Breast epithelium (tissue), 4 donors: ENCODE data around the gene CRYGA. TPM values are rescaled to one million over a fixed set of nuclear protein-coding genes. Genes with fewer than 3 reads are reported as not detected.

Experiments
- DNase-seq, 2 donors: peaks; one replicate each; pipeline ENCODE4 v3.0.0-alpha.2; 2019; ENCODE audit warnings: low spot score in 2 of 2
- H3K27ac ChIP-seq, 2 donors: fragments of 200-600 bp; sonication (generic) in 1 of 2; one replicate each; pipeline ENCODE4 v1.5.1; 2016 to 2019; ENCODE audit warnings: mild to moderate bottlenecking in 1 of 2
- H3K27me3 ChIP-seq, 2 donors: fragments of 200-600 bp; sonication (generic) in 1 of 2; one replicate each; pipeline versions ENCODE4 v1.5.1 to v1.6.0; 2017 to 2019; ENCODE audit warnings: control low read depth in 1 of 2, mild to moderate bottlenecking in 1 of 2
- H3K36me3 ChIP-seq: fragments of 200-600 bp; one replicate; pipeline ENCODE4 v1.5.1; 2019
- H3K4me1 ChIP-seq, 2 donors: fragments of 200-600 bp; sonication (generic); one replicate each; pipeline ENCODE4 v1.5.1; 2016 to 2019; ENCODE audit warnings: control low read depth in 1 of 2
- H3K4me3 ChIP-seq, 3 donors: fragments of 200-600 bp; sonication (generic); 1 replicate in 2 of 3; 2 replicates in 1 of 3; pipeline ENCODE4 v1.5.1; 2016 to 2019; ENCODE audit warnings: mild to moderate bottlenecking in 3 of 3, moderate library complexity in 2 of 3
- H3K9me3 ChIP-seq, 2 donors: fragments of 200-600 bp; sonication (generic) in 1 of 2; one replicate each; pipeline ENCODE4 v1.5.1; 2016 to 2019; ENCODE audit warnings: control low read depth in 1 of 2
- CTCF ChIP-seq, 3 donors: fragments of 450-650 bp; IDR thresholded peaks; one replicate each; pipeline ENCODE4 v1.5.1; 2016 to 2017; ENCODE audit warnings: antibody characterized with exemption in 3 of 3, mild to moderate bottlenecking in 3 of 3, moderate library complexity in 3 of 3
- POLR2A ChIP-seq: fragments of 450-650 bp; IDR thresholded peaks from one replicate; pipeline ENCODE4 v1.6.1; 2016; ENCODE audit warnings: antibody characterized with exemption, mild to moderate bottlenecking, moderate library complexity
- POLR2AphosphoS5 ChIP-seq, 3 donors: sonication (generic); formaldehyde crosslinking; IDR thresholded peaks; one replicate each; pipeline ENCODE4 v1.6.1; 2017; ENCODE audit warnings: antibody characterized with exemption in 3 of 3
- intact Hi-C: fragments of 100-400 bp; cut with DNase I; formaldehyde crosslinking; loops from one replicate; pipeline ENCODE4 v1.15.1; 2023; ENCODE audit warnings: low total_unique reads
- total RNA-seq, 3 donors: library from RNA; depleted of rRNA; stranded (reverse); fragments of >200 nt; gene quantifications; one replicate each; pipeline ENCODE4 v1.1.0, GENCODE V29; 2016

The CRYGA gene
- total RNA-seq, 3 donors from 2014 or later = not detected

GRCh38 chr2:208156439-208156838 is 7.0 kb downstream of the CRYGA start:
- Histone ChIP-seq H3K27me3 (no peaks in the 10 kb centered on the region), H3K4me3 (no peak overlapping the region), H3K27ac (no peak overlapping the region), H3K36me3 (no peaks in the 10 kb centered on the region), H3K4me1 (no peaks in the 10 kb centered on the region), H3K9me3 (peaks cover 0 to 4% of the 10 kb centered on the region in 2 donors)
- TF ChIP-seq POLR2AphosphoS5 (IDR thresholded peaks at IDR 0.05) (no peak), POLR2A (no peak), CTCF (IDR thresholded peaks at IDR 0.05) (no peak)
- DNase-seq = no peak
- intact Hi-C loops = no loop called here

GRCh38 chr2:208153156-208153555 is 10.2 kb downstream of the CRYGA start:
- TF ChIP-seq CTCF (IDR thresholded peaks at IDR 0.05) (no peak), POLR2A (no peak), POLR2AphosphoS5 (IDR thresholded peaks at IDR 0.05) (no peak)
- Histone ChIP-seq H3K4me1 (no peaks in the 10 kb centered on the region), H3K9me3 (peaks cover 0 to 6% of the 10 kb centered on the region in 2 donors), H3K36me3 (no peaks in the 10 kb centered on the region), H3K27me3 (no peaks in the 10 kb centered on the region), H3K4me3 (no peak overlapping the region), H3K27ac (no peak overlapping the region)
- DNase-seq = no peak
- intact Hi-C loops = no loop called here

- TF ChIP-seq POLR2AphosphoS5 (IDR thresholded peaks at IDR 0.05) (no peak), CTCF (IDR thresholded peaks at IDR 0.05) (no peak), POLR2A (no peak)
- H3K9me3 ChIP-seq = peaks cover 0 to 6% of the 10 kb centered on the region in 2 donors
- DNase-seq = no peak
- intact Hi-C loops = no loop called here
- H3K4me1 ChIP-seq = no peaks in the 10 kb centered on the region
- no peaks in the 10 kb centered on the region for H3K27me3 ChIP-seq
- H3K27ac ChIP-seq = no peak overlapping the region
- no peak overlapping the region for H3K4me3 ChIP-seq
- no peaks in the 10 kb centered on the region for H3K36me3 ChIP-seq
Observed at GRCh38 chr2:208150956-208151355, 12.4 kb downstream of the CRYGA start.

GRCh38 chr2:208150094-208150493 is 13.3 kb downstream of the CRYGA start:
- intact Hi-C loops = no loop called here
- no peak for DNase-seq
- TF ChIP-seq POLR2A (no peak), CTCF (IDR thresholded peaks at IDR 0.05) (no peak), POLR2AphosphoS5 (IDR thresholded peaks at IDR 0.05) (no peak)
- H3K27ac ChIP-seq = no peak overlapping the region
- peaks cover 0 to 6% of the 10 kb centered on the region in 2 donors for H3K9me3 ChIP-seq
- H3K4me1 ChIP-seq = no peaks in the 10 kb centered on the region
- no peaks in the 10 kb centered on the region for H3K27me3 ChIP-seq
- no peak overlapping the region for H3K4me3 ChIP-seq
- H3K36me3 ChIP-seq = no peaks in the 10 kb centered on the region

GRCh38 chr2:208148803-208149202 is 14.6 kb downstream of the CRYGA start:
- Histone ChIP-seq H3K4me3 (no peak overlapping the region), H3K4me1 (no peaks in the 10 kb centered on the region), H3K9me3 (peaks cover 0 to 6% of the 10 kb centered on the region in 2 donors), H3K27ac (no peak overlapping the region), H3K27me3 (no peaks in the 10 kb centered on the region), H3K36me3 (no peaks in the 10 kb centered on the region)
- TF ChIP-seq CTCF (IDR thresholded peaks at IDR 0.05) = no peak
- TF ChIP-seq POLR2A = no peak
- no peak for TF ChIP-seq POLR2AphosphoS5 (IDR thresholded peaks at IDR 0.05)
- intact Hi-C loops = no loop called here
- DNase-seq = no peak
